OCI-LY1 (cell line): Measurements from ENCODE around the gene JAGN1.
"Not testable (repeated sequence)": the region's sequence is repeated elsewhere in the genome, so short reads cannot be mapped to it uniquely, and the experiment has no call there.

ENCODE experiments used
- H2AFZ ChIP-seq: fragments of 200-600 bp; sonication (generic), shearing (Covaris generic); 2 replicates; pipeline ENCODE4 v1.6.0; 2014; ENCODE audit warnings: antibody characterized with exemption, mild to moderate bottlenecking, low read length
- H3F3A ChIP-seq: fragments of 200-600 bp; sonication (generic), shearing (Covaris generic); 2 replicates; pipeline ENCODE4 v1.6.0; 2014; ENCODE audit warnings: mild to moderate bottlenecking, antibody characterized with exemption, low read length, moderate library complexity; ENCODE audit not compliant: insufficient read depth
- H3K27ac ChIP-seq: fragments of 200-600 bp; sonication (generic); 2 replicates; pipeline ENCODE4 v1.5.1; 2014; ENCODE audit warnings: low read length, mixed run types, mild to moderate bottlenecking, low read depth; ENCODE audit not compliant: poor library complexity, severe bottlenecking
- H3K27me3 ChIP-seq: fragments of 200-600 bp; sonication (generic); 2 replicates; pipeline ENCODE4 v1.6.0; 2014; ENCODE audit warnings: antibody characterized with exemption, mild to moderate bottlenecking, low read length, moderate library complexity; ENCODE audit not compliant: insufficient read depth
- H3K36me3 ChIP-seq: fragments of 200-600 bp; sonication (generic); 2 replicates; pipeline ENCODE4 v1.6.1; 2014; ENCODE audit warnings: mild to moderate bottlenecking, antibody characterized with exemption, low read length, moderate library complexity, mixed read lengths; ENCODE audit not compliant: insufficient read depth
- H3K4me1 ChIP-seq: fragments of 200-600 bp; sonication (generic); 2 replicates; pipeline ENCODE4 v1.5.1; 2014; ENCODE audit warnings: mild to moderate bottlenecking, low read length, moderate library complexity; ENCODE audit not compliant: insufficient read depth, severe bottlenecking
- H3K4me2 ChIP-seq: fragments of 200-600 bp; sonication (generic), shearing (Covaris generic); 2 replicates; pipeline ENCODE4 v1.6.1; 2014; ENCODE audit warnings: low read length
- H3K4me3 ChIP-seq: fragments of 200-600 bp; sonication (generic); 2 replicates; pipeline ENCODE4 v1.5.1; 2014; ENCODE audit warnings: low read length, low read depth, mild to moderate bottlenecking, mixed read lengths; ENCODE audit not compliant: poor library complexity, severe bottlenecking
- H3K79me2 ChIP-seq: fragments of 200-600 bp; shearing (Covaris generic); 2 replicates; pipeline ENCODE4 v1.6.1; 2016; ENCODE audit warnings: mixed run types, low read length, mixed read lengths; ENCODE audit not compliant: insufficient read depth
- H3K9ac ChIP-seq: fragments of 200-600 bp; sonication (generic), shearing (Covaris generic); 2 replicates; pipeline ENCODE4 v1.6.1; 2014; ENCODE audit warnings: mild to moderate bottlenecking, low read length, mixed read lengths
- H3K9me2 ChIP-seq: fragments of 200-600 bp; sonication (generic), shearing (Covaris generic); 2 replicates; pipeline ENCODE4 v1.6.1; 2014; ENCODE audit warnings: low read depth, mild to moderate bottlenecking, low read length, mixed read lengths
- H3K9me3 ChIP-seq: fragments of 200-600 bp; shearing (Covaris generic); 2 replicates; pipeline ENCODE4 v1.6.1; 2014; ENCODE audit warnings: low read length, mixed read lengths
- H4K20me1 ChIP-seq: fragments of 200-600 bp; sonication (generic), shearing (Covaris generic); 2 replicates; pipeline ENCODE4 v1.6.0; 2016; ENCODE audit warnings: mild to moderate bottlenecking, low read length; ENCODE audit not compliant: insufficient read depth
- CTCF ChIP-seq: fragments of 200-600 bp; sonication (generic), shearing (Covaris generic); IDR thresholded peaks from 2 replicates; pipeline ENCODE4 v1.5.1; 2017; ENCODE audit warnings: mild to moderate bottlenecking, antibody characterized with exemption, low read length, moderate library complexity, mixed read lengths
- EZH2 ChIP-seq: fragments of 200-600 bp; sonication (generic), shearing (Covaris generic); IDR thresholded peaks from 2 replicates; pipeline ENCODE4 v1.8.0; 2017; ENCODE audit warnings: borderline replicate concordance, mixed run types, mild to moderate bottlenecking, antibody characterized with exemption, low read length, moderate library complexity, mixed read lengths

JAGN1 gene

GRCh38 chr3:9846231-9846630, 44.2 kb upstream of the JAGN1 start:
- no peaks in the 10 kb centered on the region for H3F3A ChIP-seq
- H3K4me2 ChIP-seq = no peak overlapping the region
- peaks cover 13% of the 10 kb centered on the region for H3K36me3 ChIP-seq
- H3K9ac ChIP-seq = no peak overlapping the region
- H3K4me3 ChIP-seq = no peak overlapping the region
- H3K9me3 ChIP-seq = no peaks in the 10 kb centered on the region
- no peaks in the 10 kb centered on the region for H4K20me1 ChIP-seq
- TF ChIP-seq CTCF (no peak), EZH2 (no peak)
- H3K27ac ChIP-seq = no peak overlapping the region
- no peaks in the 10 kb centered on the region for H3K9me2 ChIP-seq
- no peaks in the 10 kb centered on the region for H3K79me2 ChIP-seq
- no peaks in the 10 kb centered on the region for H3K27me3 ChIP-seq
- H3K4me1 ChIP-seq = peaks cover 19% of the 10 kb centered on the region
- H2AFZ ChIP-seq = no peak overlapping the region

- H3K79me2 ChIP-seq = no peaks in the 10 kb centered on the region
- H3K9me2 ChIP-seq = no peaks in the 10 kb centered on the region
- no peaks in the 10 kb centered on the region for H4K20me1 ChIP-seq
- H3K9ac ChIP-seq = no peak overlapping the region
- H3K4me2 ChIP-seq = no peak overlapping the region
- no peaks in the 10 kb centered on the region for H3F3A ChIP-seq
- H2AFZ ChIP-seq = no peak overlapping the region
- no peak overlapping the region for H3K4me3 ChIP-seq
- no peaks in the 10 kb centered on the region for H3K9me3 ChIP-seq
- no peaks in the 10 kb centered on the region for H3K27me3 ChIP-seq
- peaks cover 5% of the 10 kb centered on the region for H3K36me3 ChIP-seq
- no peak overlapping the region for H3K27ac ChIP-seq
- no peak for TF ChIP-seq EZH2
- TF ChIP-seq CTCF = no peak
- peaks cover 18% of the 10 kb centered on the region for H3K4me1 ChIP-seq
These were observed 43.4 kb upstream of the JAGN1 start for GRCh38 chr3:9846931-9847488.

- H2AFZ ChIP-seq, H4K20me1 ChIP-seq, H3K9me3 ChIP-seq, H3K9me2 ChIP-seq, H3K36me3 ChIP-seq, H3K4me2 ChIP-seq, H3K4me1 ChIP-seq, H3F3A ChIP-seq, H3K27ac ChIP-seq, H3K9ac ChIP-seq, H3K27me3 ChIP-seq, H3K79me2 ChIP-seq, H3K4me3 ChIP-seq: not testable (repeated sequence)
These were observed 42.5 kb upstream of the JAGN1 start for GRCh38 chr3:9847870-9848269.

GRCh38 chr3:9848860-9849259, 41.5 kb upstream of the JAGN1 start:
- not testable (repeated sequence) for H3K9me2 ChIP-seq, H3K27me3 ChIP-seq, H3K4me1 ChIP-seq, H3K9me3 ChIP-seq, H3K36me3 ChIP-seq, H3K4me3 ChIP-seq, H4K20me1 ChIP-seq, H3K4me2 ChIP-seq, H3K9ac ChIP-seq, H3K79me2 ChIP-seq, H2AFZ ChIP-seq, H3F3A ChIP-seq, H3K27ac ChIP-seq
- TF ChIP-seq CTCF = peak; percentile 45

- not testable (repeated sequence) for H4K20me1 ChIP-seq, H3F3A ChIP-seq, H3K4me3 ChIP-seq, H3K9ac ChIP-seq, H3K9me3 ChIP-seq, H3K27ac ChIP-seq, H3K4me1 ChIP-seq, H3K4me2 ChIP-seq, H3K79me2 ChIP-seq, H3K36me3 ChIP-seq, H3K9me2 ChIP-seq, H2AFZ ChIP-seq, H3K27me3 ChIP-seq
These were observed 39.0 kb upstream of the JAGN1 start for GRCh38 chr3:9851383-9851782.

GRCh38 chr3:9851926-9852325, 38.5 kb upstream of the JAGN1 start:
- not testable (repeated sequence) for H3K4me1 ChIP-seq, H2AFZ ChIP-seq, H3K9me2 ChIP-seq, H3K9ac ChIP-seq, H3K79me2 ChIP-seq, H3K4me3 ChIP-seq, H3K27ac ChIP-seq, H3K27me3 ChIP-seq, H4K20me1 ChIP-seq, H3K4me2 ChIP-seq, H3F3A ChIP-seq, H3K36me3 ChIP-seq, H3K9me3 ChIP-seq
